OCI-LY7 (cell line): ENCODE measurements around the gene UCK1. TPM values are rescaled to one million over a fixed set of nuclear protein-coding genes. Genes with fewer than 3 reads are reported as not detected.

Experiments used
- BruUV-seq: library from RNA; stranded (reverse); fragments of 400-500 nt; replicated peaks from 2 replicates; lab custom pipeline; 2021; lab: Mats Ljungman, UMichigan
- CTCF ChIA-PET: fragments of 300-600 bp; sonication (Branson Sonifier 250); formaldehyde crosslinking; loops from one replicate; lab custom pipeline; 2022; ENCODE audit warnings: antibody characterized with exemption; ENCODE audit not compliant: unreplicated experiment; lab: Charles Lee
- POLR2A ChIA-PET: fragments of 300-600 bp; sonication (Branson Sonifier 250); formaldehyde crosslinking; loops from one replicate; lab custom pipeline; 2022; ENCODE audit warnings: antibody characterized with exemption; lab: Charles Lee
- DNase-seq: peaks from one replicate; pipeline ENCODE4 v3.0.0-alpha.2; 2015; ENCODE audit warnings: low spot score
- H2AFZ ChIP-seq: fragments of 200-600 bp; sonication (generic), shearing (Covaris generic); 2 replicates; pipeline ENCODE4 v1.6.1; 2014; ENCODE audit warnings: mild to moderate bottlenecking, antibody characterized with exemption, low read length, moderate library complexity
- H3K27ac ChIP-seq: fragments of 200-600 bp; sonication (generic); 2 replicates; pipeline ENCODE4 v1.5.1; 2014; ENCODE audit warnings: mixed run types, low read depth, mild to moderate bottlenecking, moderate library complexity, low read length, inconsistent platforms; ENCODE audit not compliant: poor library complexity, severe bottlenecking
- H3K36me3 ChIP-seq: fragments of 200-600 bp; sonication (generic); 2 replicates; pipeline ENCODE4 v1.6.1; 2014; ENCODE audit warnings: mild to moderate bottlenecking, antibody characterized with exemption, low read length, moderate library complexity, mixed read lengths; ENCODE audit not compliant: insufficient read depth
- H3K4me1 ChIP-seq: fragments of 200-600 bp; sonication (generic); 2 replicates; pipeline ENCODE4 v1.5.1; 2014; ENCODE audit warnings: mild to moderate bottlenecking, low read length; ENCODE audit not compliant: insufficient read depth, poor library complexity, severe bottlenecking
- H3K4me2 ChIP-seq: fragments of 200-600 bp; sonication (generic); 2 replicates; pipeline ENCODE4 v1.6.1; 2014; ENCODE audit warnings: mild to moderate bottlenecking, low read length
- H3K4me3 ChIP-seq: fragments of 200-600 bp; sonication (generic); 2 replicates; pipeline ENCODE4 v1.5.1; 2014; ENCODE audit warnings: mild to moderate bottlenecking, low read depth, low read length; ENCODE audit not compliant: poor library complexity, severe bottlenecking
- H3K79me2 ChIP-seq: fragments of 200-600 bp; sonication (generic); 2 replicates; pipeline ENCODE4 v1.6.1; 2016; ENCODE audit warnings: low read depth, mild to moderate bottlenecking, low read length, moderate library complexity, mixed read lengths; ENCODE audit not compliant: insufficient read depth
- H3K9me2 ChIP-seq: fragments of 200-600 bp; sonication (generic); 2 replicates; pipeline ENCODE4 v1.6.1; 2016; ENCODE audit warnings: mild to moderate bottlenecking, low read length, mixed read lengths; ENCODE audit not compliant: insufficient read depth
- H3K9me3 ChIP-seq: fragments of 200-600 bp; sonication (generic); 2 replicates; pipeline ENCODE4 v1.6.1; 2014; ENCODE audit warnings: mild to moderate bottlenecking, mixed run types, low read length, mixed read lengths
- H4K20me1 ChIP-seq: fragments of 200-600 bp; sonication (generic); 2 replicates; pipeline ENCODE4 v1.6.1; 2014; ENCODE audit warnings: mild to moderate bottlenecking, antibody characterized with exemption, low read length, moderate library complexity, mixed read lengths; ENCODE audit not compliant: insufficient read depth
- CTCF ChIP-seq: fragments of 200-600 bp; sonication (generic); conservative IDR thresholded peaks from 2 replicates; pipeline ENCODE4 v1.5.1; 2014; ENCODE audit warnings: mild to moderate bottlenecking, antibody characterized with exemption, low read length, moderate library complexity, mixed read lengths
- EZH2phosphoT487 ChIP-seq: fragments of 200-600 bp; sonication (generic); IDR thresholded peaks from 2 replicates; pipeline ENCODE4 v1.6.1; 2018; ENCODE audit warnings: low read depth, borderline replicate concordance, mild to moderate bottlenecking, mixed run types, antibody characterized with exemption, low read length, moderate library complexity, mixed read lengths
- intact Hi-C: fragments of 100-400 bp; cut with micrococcal nuclease; formaldehyde crosslinking; loops from one replicate; pipeline ENCODE4 v1.10.0; 2022; ENCODE audit not compliant: unreplicated experiment
- total RNA-seq, 2 experiments: library from RNA; depleted of rRNA in 1 of 2; stranded (reverse); fragments of >200 nt in 1 of 2; shearing (Covaris generic) in 1 of 2; gene quantifications; 2 replicates each; pipeline ENCODE4 v1.2.3, GENCODE V29; 2014 to 2022

UCK1 gene
- total RNA-seq, 2 experiments from 2014 or later: 25.9 to 29.0 TPM

- no peak overlapping the region for H3K27ac ChIP-seq
- peaks cover 97% of the 10 kb centered on the region for H3K36me3 ChIP-seq
- no peaks in the 10 kb centered on the region for H4K20me1 ChIP-seq
- no peak for TF ChIP-seq EZH2phosphoT487
- TF ChIP-seq CTCF: no peak
- no peaks in the 10 kb centered on the region for H3K9me2 ChIP-seq
- no peaks in the 10 kb centered on the region for H3K9me3 ChIP-seq
- BruUV-seq: no TSS peak
- intact Hi-C loops: no loop called here
- CTCF ChIA-PET: no interaction called here
- H3K4me3 ChIP-seq: no peak overlapping the region
- no peak overlapping the region for H3K4me2 ChIP-seq
- H3K79me2 ChIP-seq: no peaks in the 10 kb centered on the region
- H3K4me1 ChIP-seq: no peaks in the 10 kb centered on the region
- no peak overlapping the region for H2AFZ ChIP-seq
- POLR2A ChIA-PET: no interaction called here
- DNase-seq: no peak
Measured at GRCh38 chr9:131484560-131485185, 46.4 kb downstream of the UCK1 start.

DNA sequence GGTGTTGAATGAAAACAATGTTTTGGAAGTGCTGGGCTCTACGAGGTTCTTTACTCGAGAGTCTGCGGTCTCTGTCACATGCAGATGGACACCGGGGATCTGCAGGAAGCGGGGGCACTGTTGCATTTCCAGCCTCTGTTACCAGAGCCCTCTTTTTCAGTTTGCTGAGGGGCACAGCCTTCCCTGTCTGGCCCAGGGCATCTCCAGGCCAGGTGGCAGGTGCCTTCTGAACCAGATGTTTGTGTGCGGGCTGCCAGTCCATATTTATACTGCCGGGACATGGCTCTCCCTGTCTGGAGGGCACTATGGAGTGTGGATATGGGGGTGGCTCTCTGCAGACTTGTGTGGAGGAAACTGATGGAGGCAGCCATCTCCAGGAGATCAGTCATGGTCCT lies 47.0 kb downstream of the UCK1 start:
- H3K4me1 ChIP-seq: no peaks in the 10 kb centered on the region
- no peaks in the 10 kb centered on the region for H3K9me3 ChIP-seq
- no peak overlapping the region for H3K4me3 ChIP-seq
- H4K20me1 ChIP-seq: no peaks in the 10 kb centered on the region
- BruUV-seq: no TSS peak
- no peak for TF ChIP-seq EZH2phosphoT487
- no peak for TF ChIP-seq CTCF
- no peaks in the 10 kb centered on the region for H3K79me2 ChIP-seq
- H3K9me2 ChIP-seq: no peaks in the 10 kb centered on the region
- no peak overlapping the region for H3K27ac ChIP-seq
- no peak overlapping the region for H3K4me2 ChIP-seq
- intact Hi-C loops: no loop called here
- H2AFZ ChIP-seq: no peak overlapping the region
- no peak for DNase-seq
- CTCF ChIA-PET: no interaction called here
- peaks cover 97% of the 10 kb centered on the region for H3K36me3 ChIP-seq
- POLR2A ChIA-PET: no interaction called here

DNA sequence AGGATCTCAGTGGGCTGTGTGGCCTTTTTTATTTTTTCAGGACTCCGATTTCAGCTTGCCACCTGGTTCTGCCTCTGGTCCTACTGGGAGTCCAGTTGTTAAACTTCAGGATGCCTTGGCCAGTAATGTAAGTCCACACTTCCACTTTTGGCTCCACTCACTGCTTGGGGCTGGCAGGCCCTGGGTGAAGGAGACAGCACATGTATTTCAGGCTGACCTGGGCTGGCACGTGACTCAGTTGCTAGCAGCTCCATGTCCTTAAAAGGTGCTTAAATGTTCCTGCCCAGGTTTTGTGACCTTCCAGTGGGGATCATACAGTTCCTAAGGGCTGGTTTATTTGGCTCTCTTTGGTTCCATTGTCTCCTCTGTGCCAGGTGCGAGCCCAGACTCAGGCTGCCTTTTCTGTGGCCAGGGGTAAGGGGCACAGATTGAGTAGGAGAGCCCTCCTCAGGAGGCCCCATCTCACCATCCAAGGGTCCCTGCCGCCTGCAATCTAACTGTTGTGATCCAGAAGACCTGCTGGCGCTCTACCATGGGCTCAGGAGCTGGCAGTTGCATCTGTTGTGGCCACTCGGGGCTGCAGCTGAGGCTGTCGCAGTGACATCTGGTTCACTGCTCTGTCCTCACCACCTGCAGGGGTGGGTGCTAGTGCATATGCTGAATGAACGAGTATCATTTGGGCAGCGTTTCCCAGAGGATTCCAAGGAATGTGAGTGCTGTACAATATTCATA lies 47.6 kb downstream of the UCK1 start:
- H2AFZ ChIP-seq: no peak overlapping the region
- no peak for DNase-seq
- H4K20me1 ChIP-seq: no peaks in the 10 kb centered on the region
- H3K36me3 ChIP-seq: peaks cover 97% of the 10 kb centered on the region
- intact Hi-C loops: no loop called here
- no peak overlapping the region for H3K4me2 ChIP-seq
- H3K27ac ChIP-seq: no peak overlapping the region
- ChIA-PET CTCF (no interaction called here), POLR2A (no interaction called here)
- H3K9me3 ChIP-seq: no peaks in the 10 kb centered on the region
- TF ChIP-seq CTCF (no peak), EZH2phosphoT487 (no peak)
- no TSS peak for BruUV-seq
- H3K4me1 ChIP-seq: no peaks in the 10 kb centered on the region
- H3K79me2 ChIP-seq: no peaks in the 10 kb centered on the region
- H3K4me3 ChIP-seq: no peak overlapping the region
- H3K9me2 ChIP-seq: no peaks in the 10 kb centered on the region
